ENCODE measurements around the gene COL19A1. TPM values are rescaled to one million over a fixed set of nuclear protein-coding genes. Genes with fewer than 3 reads are reported as not detected.

COL19A1 gene
- total RNA-seq, 1 experiment from 2014 or later, result not detected

- ATAC-seq, result no peak
- BruUV-seq (replicated peaks), result no TSS peak
- no peak overlapping the region for H3K4me3 ChIP-seq (ENCODE audit: low read depth in 2 of 2, low read length in 2 of 2)
- POLR2A ChIA-PET, result interaction anchor here (0.6 kb wide), 1 partner anchor 385 kb away, joined by 3 read pairs; no protein-coding TSS in a partner anchor
- no peaks in the 10 kb centered on the region for H3K9me3 ChIP-seq (ENCODE audit: control insufficient read depth, insufficient read depth, low read depth, low read length)
- DNase-seq (ENCODE audit: low read depth, low spot score), result no peak
- CTCF ChIA-PET, result no interaction called here
- in situ Hi-C loops (cut with HindIII; ENCODE audit: low pct_unique_long_range_greater_than_20kb, low sequenced_read_pairs), result no loop called here
- no peaks in the 10 kb centered on the region for H3K36me3 ChIP-seq (ENCODE audit: control insufficient read depth, insufficient read depth, low read length)
- no peak for TF ChIP-seq POLR2AphosphoS5 (IDR thresholded peaks at IDR 0.05; ENCODE audit: low read depth, low read length)
- TF ChIP-seq TCF7L2 (IDR thresholded peaks at IDR 0.05; ENCODE audit: low read depth, low read length), result no peak
- no peak for TF ChIP-seq CTCF (IDR thresholded peaks at IDR 0.05)
- TF ChIP-seq REST (IDR thresholded peaks at IDR 0.05; ENCODE audit: insufficient read depth in 1 of 2, low read depth in 2 of 2, low read length in 1 of 2), result no peak
- no peak for TF ChIP-seq SIN3A (IDR thresholded peaks at IDR 0.05; ENCODE audit: borderline replicate concordance, insufficient read depth, low read depth, low read length)
- intact Hi-C loops (cut with micrococcal nuclease; ENCODE audit: unreplicated experiment), result no loop called here
- no peaks in the 10 kb centered on the region for H3K27me3 ChIP-seq (ENCODE audit: control insufficient read depth, insufficient read depth, low read length)
- H3K27ac ChIP-seq (ENCODE audit: low read length), result no peak overlapping the region
- no peaks in the 10 kb centered on the region for H3K4me1 ChIP-seq (ENCODE audit: control insufficient read depth, insufficient read depth, low read length)
Measured at GRCh38 chr6:70136996-70137395, 270.6 kb downstream of the COL19A1 start.

DNA sequence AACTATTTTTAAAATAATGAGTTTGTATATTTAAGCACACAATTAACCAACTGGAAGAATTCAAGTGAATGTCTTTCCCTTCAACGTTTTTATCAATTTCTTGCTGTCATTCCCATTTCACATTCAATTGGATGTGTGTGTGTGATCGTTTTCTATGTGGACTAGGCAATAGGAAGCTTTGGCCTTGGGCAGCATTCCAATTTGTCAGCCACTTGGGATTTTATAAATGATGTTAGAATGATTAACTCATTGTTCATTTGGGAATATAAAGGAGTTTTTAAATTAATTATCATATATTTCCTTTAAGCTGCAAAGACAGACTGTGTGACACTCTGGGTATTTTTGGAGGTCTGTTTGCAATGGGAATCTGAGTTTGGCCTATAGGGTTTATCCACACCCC, 274.1 kb downstream of the COL19A1 start:
- Histone ChIP-seq H3K27ac (ENCODE audit: low read length) (no peak overlapping the region), H3K9me3 (ENCODE audit: control insufficient read depth, insufficient read depth, low read depth, low read length) (no peaks in the 10 kb centered on the region), H3K27me3 (ENCODE audit: control insufficient read depth, insufficient read depth, low read length) (no peaks in the 10 kb centered on the region; the same call in 1 of the 2 replicates), H3K4me1 (ENCODE audit: control insufficient read depth, insufficient read depth, low read length) (no peaks in the 10 kb centered on the region), H3K36me3 (ENCODE audit: control insufficient read depth, insufficient read depth, low read length) (no peaks in the 10 kb centered on the region), H3K4me3 (ENCODE audit: low read depth in 2 of 2, low read length in 2 of 2) (no peak overlapping the region)
- no peak for TF ChIP-seq POLR2AphosphoS5 (IDR thresholded peaks at IDR 0.05; ENCODE audit: low read depth, low read length)
- in situ Hi-C loops (cut with HindIII; ENCODE audit: low pct_unique_long_range_greater_than_20kb, low sequenced_read_pairs), result no loop called here
- no peak for ATAC-seq
- ChIA-PET CTCF (no interaction called here), POLR2A (no interaction called here)
- DNase-seq (ENCODE audit: low read depth, low spot score), result no peak
- no TSS peak for BruUV-seq (replicated peaks)
- intact Hi-C loops (cut with micrococcal nuclease; ENCODE audit: unreplicated experiment), result no loop called here

GRCh38 chr6:70142034-70142433, 275.7 kb downstream of the COL19A1 start:
- BruUV-seq (replicated peaks), result no TSS peak
- Histone ChIP-seq H3K36me3 (ENCODE audit: control insufficient read depth, insufficient read depth, low read length) (no peaks in the 10 kb centered on the region), H3K4me1 (ENCODE audit: control insufficient read depth, insufficient read depth, low read length) (no peaks in the 10 kb centered on the region), H3K9me3 (ENCODE audit: control insufficient read depth, insufficient read depth, low read depth, low read length) (no peaks in the 10 kb centered on the region), H3K4me3 (ENCODE audit: low read depth in 2 of 2, low read length in 2 of 2) (no peak overlapping the region), H3K27me3 (ENCODE audit: control insufficient read depth, insufficient read depth, low read length) (peaks cover 3% of the 10 kb centered on the region; the same call in 1 of the 2 replicates), H3K27ac (ENCODE audit: low read length) (no peak overlapping the region)
- in situ Hi-C loops (cut with HindIII; ENCODE audit: low pct_unique_long_range_greater_than_20kb, low sequenced_read_pairs) (no loop called here), intact Hi-C loops (cut with micrococcal nuclease; ENCODE audit: unreplicated experiment) (no loop called here)
- CTCF ChIA-PET, result no interaction called here
- POLR2A ChIA-PET, result no interaction called here
- DNase-seq (ENCODE audit: low read depth, low spot score) (no peak), ATAC-seq (no peak)
- TF ChIP-seq SIN3A (IDR thresholded peaks at IDR 0.05; ENCODE audit: borderline replicate concordance, insufficient read depth, low read depth, low read length) (no peak), REST (IDR thresholded peaks at IDR 0.05; ENCODE audit: insufficient read depth in 1 of 2, low read depth in 2 of 2, low read length in 1 of 2) (no peak), CTCF (IDR thresholded peaks at IDR 0.05) (no peak), POLR2AphosphoS5 (IDR thresholded peaks at IDR 0.05; ENCODE audit: low read depth, low read length) (no peak), TCF7L2 (IDR thresholded peaks at IDR 0.05; ENCODE audit: low read depth, low read length) (no peak)
